Body of pancreas (tissue), 4 donors: ENCODE data around the gene COL6A1. TPM values are rescaled to one million over a fixed set of nuclear protein-coding genes. Genes with fewer than 3 reads are reported as not detected.
"Not testable (repeated sequence)": the region's sequence is repeated elsewhere in the genome, so short reads cannot be mapped to it uniquely, and the experiment has no call there.

ENCODE experiments used
- ATAC-seq: fragments of 150-250 bp; one replicate; pipeline ENCODE4 v1.9.1; 2016
- DNase-seq, 4 donors: peaks; one replicate each; pipeline ENCODE4 v3.0.0-alpha.2; 2019
- H3K27ac ChIP-seq, 4 donors: fragments of 200-600 bp; sonication (generic); 1 replicate in 3 of 4; 2 replicates in 1 of 4; pipeline versions ENCODE4 v1.5.1 to v1.6.1; 2016 to 2019; ENCODE audit warnings: mild to moderate bottlenecking in 1 of 4, mixed read lengths in 1 of 4, moderate library complexity in 1 of 4
- H3K27me3 ChIP-seq, 2 donors: fragments of 200-600 bp; sonication (generic); one replicate each; pipeline ENCODE4 v1.6.0; 2016; ENCODE audit warnings: mild to moderate bottlenecking in 1 of 2
- H3K36me3 ChIP-seq, 2 donors: fragments of 200-600 bp; sonication (generic); replicated peaks in 1 of 2; 2 replicates each; pipeline ENCODE4 v1.5.1; 2016; ENCODE audit warnings: low read depth in 2 of 2; ENCODE audit not compliant: insufficient read depth in 1 of 2
- H3K4me1 ChIP-seq: fragments of 200-600 bp; sonication (generic); one replicate; pipeline ENCODE4 v1.6.0; 2016
- H3K4me3 ChIP-seq, 2 donors: fragments of 200-600 bp; sonication (generic); 1 replicate in 1 of 2; 2 replicates in 1 of 2; pipeline ENCODE4 v1.5.1; 2016 to 2019
- H3K9me3 ChIP-seq, 3 donors: fragments of 200-600 bp; sonication (generic); 1 replicate in 2 of 3; 2 replicates in 1 of 3; pipeline ENCODE4 v1.5.1; 2016
- CTCF ChIP-seq, 7 experiments: fragments of 450-650 bp in 4 of 7; fragments of 200-600 bp in 3 of 7; sonication (generic) in 3 of 7; IDR thresholded peaks; one replicate each; pipeline ENCODE4 v1.5.1; 2016 to 2019; ENCODE audit warnings: antibody characterized with exemption in 7 of 7
- POLR2A ChIP-seq, 3 donors: fragments of 450-650 bp; IDR thresholded peaks; one replicate each; pipeline ENCODE4 v1.6.1; 2016; ENCODE audit warnings: antibody characterized with exemption in 3 of 3, mild to moderate bottlenecking in 2 of 3
- WGBS, 2 donors: methylation state at CpG; one replicate each; pipeline ENCODE4 v1.1.5; 2017; 5-methylcytosine and 5-hydroxymethylcytosine counted together
- intact Hi-C: fragments of 100-400 bp; cut with DNase I; formaldehyde crosslinking; loops from one replicate; pipeline ENCODE4 v1.15.1; 2023
- total RNA-seq, 2 donors: library from RNA; depleted of rRNA; stranded (reverse); fragments of >200 nt; gene quantifications; one replicate each; pipeline ENCODE4 v1.1.0, GENCODE V29; 2016

The COL6A1 gene
- total RNA-seq, 2 donors from 2014 or later: 112 to 314 TPM

- no peaks in the 10 kb centered on the region for H3K9me3 ChIP-seq
- no peak overlapping the region for H3K27ac ChIP-seq
- H3K36me3 ChIP-seq: no peaks in the 10 kb centered on the region
- DNase-seq (no peak), ATAC-seq (no peak)
- H3K4me1 ChIP-seq: no peaks in the 10 kb centered on the region
- no peak overlapping the region for H3K4me3 ChIP-seq
- TF ChIP-seq CTCF (IDR thresholded peaks at IDR 0.05): no peak
- no peak for TF ChIP-seq POLR2A (IDR thresholded peaks at IDR 0.05)
- H3K27me3 ChIP-seq: no peaks in the 10 kb centered on the region
- 43 to 49% methylated on average over 5 of the region's 5 CpGs for WGBS, 2 donors
- intact Hi-C loops: no loop called here
Observed at GRCh38 chr21:45959182-45959581, 22.4 kb upstream of the COL6A1 start.

- TF ChIP-seq POLR2A (IDR thresholded peaks at IDR 0.05) (no peak), CTCF (IDR thresholded peaks at IDR 0.05) (no peak)
- no peak overlapping the region for H3K27ac ChIP-seq
- intact Hi-C loops: no loop called here
- H3K9me3 ChIP-seq: peaks cover 0 to 6% (median 0%) of the 10 kb centered on the region in 3 donors
- ATAC-seq: no peak
- H3K36me3 ChIP-seq: no peaks in the 10 kb centered on the region
- no peaks in the 10 kb centered on the region for H3K4me1 ChIP-seq
- no peaks in the 10 kb centered on the region for H3K27me3 ChIP-seq
- no peak for DNase-seq
- no peak overlapping the region for H3K4me3 ChIP-seq
- 71 to 83% methylated on average over 2 to 10 of the region's 11 CpGs for WGBS, 2 donors
Observed at GRCh38 chr21:45959779-45960390, 21.7 kb upstream of the COL6A1 start.

GRCh38 chr21:45961408-45961807, 20.2 kb upstream of the COL6A1 start:
- H3K27me3 ChIP-seq, DNase-seq, intact Hi-C loops, H3K4me1 ChIP-seq, H3K27ac ChIP-seq, H3K4me3 ChIP-seq, H3K9me3 ChIP-seq, H3K36me3 ChIP-seq, ATAC-seq: not testable (repeated sequence)
- WGBS, 2 donors: 48 to 53% methylated on average over 2 of the region's 2 CpGs

- no peak for DNase-seq
- no peak for ATAC-seq
- peaks cover 0 to 6% (median 0%) of the 10 kb centered on the region in 3 donors for H3K9me3 ChIP-seq
- WGBS, 2 donors: 66% methylated on average over 4 of the region's 4 CpGs
- intact Hi-C loops: no loop called here
- no peak overlapping the region for H3K27ac ChIP-seq
- TF ChIP-seq CTCF (IDR thresholded peaks at IDR 0.05): no peak
- no peak for TF ChIP-seq POLR2A (IDR thresholded peaks at IDR 0.05)
- H3K4me3 ChIP-seq: no peak overlapping the region
- no peaks in the 10 kb centered on the region for H3K36me3 ChIP-seq
- no peaks in the 10 kb centered on the region for H3K27me3 ChIP-seq
- no peaks in the 10 kb centered on the region for H3K4me1 ChIP-seq
Observed at GRCh38 chr21:45962531-45963231, 18.9 kb upstream of the COL6A1 start.

- Histone ChIP-seq H3K4me3 (no peak overlapping the region), H3K36me3 (no peaks in the 10 kb centered on the region), H3K4me1 (no peaks in the 10 kb centered on the region), H3K27ac (no peak overlapping the region), H3K9me3 (peaks cover 0 to 6% (median 0%) of the 10 kb centered on the region in 3 donors), H3K27me3 (no peaks in the 10 kb centered on the region)
- intact Hi-C loops: no loop called here
- DNase-seq: no peak
- TF ChIP-seq POLR2A (IDR thresholded peaks at IDR 0.05): no peak
- no peak for TF ChIP-seq CTCF (IDR thresholded peaks at IDR 0.05)
- WGBS, 2 donors: 48% methylated on average over 3 of the region's 3 CpGs
- no peak for ATAC-seq
Observed at GRCh38 chr21:45963232-45963570, 18.4 kb upstream of the COL6A1 start.
